Measurements from ENCODE around the gene ADAM22.
A peak's percentile ranks its signal among the peaks of the same experiment; 100 is the strongest.

ADAM22 gene

GRCh38 chr7:88169717-88170320 lies 235.8 kb downstream of the ADAM22 start:
- peak; percentile 96 for FAIRE-seq

DNA sequence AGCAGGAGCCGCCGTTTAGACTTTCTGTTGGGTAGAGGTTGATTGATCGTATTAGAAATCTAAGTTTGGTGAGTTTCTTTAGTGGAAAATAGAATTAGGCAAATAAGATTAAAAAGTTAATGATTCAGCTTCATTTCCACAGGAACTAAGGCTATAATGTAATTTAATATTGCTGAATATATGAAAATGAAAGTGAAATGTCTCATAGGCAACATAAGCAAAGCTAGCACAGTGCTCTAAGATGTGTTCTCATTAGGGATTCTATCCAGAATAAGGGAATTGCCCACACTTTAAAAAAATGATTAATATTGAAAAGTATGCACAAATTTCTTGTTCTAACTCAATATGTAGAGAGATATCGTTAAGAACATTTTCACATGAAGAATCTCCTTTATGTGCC lies 238.8 kb downstream of the ADAM22 start:
- FAIRE-seq: no peak

DNA sequence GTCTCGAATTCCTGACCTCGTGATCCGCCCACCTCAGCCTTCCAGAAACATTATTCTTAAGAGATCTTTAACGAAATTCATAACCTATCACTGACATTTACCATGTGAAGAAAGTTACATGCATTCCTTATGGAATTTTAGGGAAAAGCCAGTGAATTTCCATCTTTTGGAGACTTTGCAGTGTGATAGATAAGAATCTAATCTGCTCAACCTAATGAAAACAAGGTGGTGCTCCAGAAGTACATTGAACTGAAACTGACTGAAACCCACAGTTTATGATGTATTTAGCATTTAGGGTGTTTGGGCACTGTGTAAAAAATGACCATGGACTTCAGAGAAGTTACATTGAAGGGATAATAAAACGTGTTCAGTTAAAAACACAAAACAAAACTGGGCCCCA lies 242.1 kb downstream of the ADAM22 start:
- no peak for FAIRE-seq

- FAIRE-seq: no peak
These were observed 249.0 kb downstream of the ADAM22 start for GRCh38 chr7:88183051-88183450.

- FAIRE-seq: no peak
These were observed 250.8 kb downstream of the ADAM22 start for GRCh38 chr7:88184848-88185304.

DNA sequence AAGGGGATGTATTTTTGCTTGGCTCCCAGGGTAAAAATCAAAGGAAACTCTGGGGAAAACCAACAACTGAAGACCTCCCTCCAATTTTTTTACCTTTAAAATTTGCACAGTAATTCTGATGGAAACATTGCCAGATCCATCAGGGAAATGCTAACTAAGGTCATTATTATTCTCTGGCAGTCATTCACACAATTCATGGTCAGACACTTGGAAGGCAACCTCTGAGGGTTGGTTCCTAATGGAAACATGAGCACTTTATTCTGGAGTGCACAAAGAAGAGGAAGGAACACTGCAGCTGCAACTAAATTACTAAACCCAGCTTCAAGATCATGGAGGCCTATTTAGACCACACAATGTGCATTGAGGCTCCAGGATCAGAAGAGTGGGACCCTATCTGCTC lies 251.6 kb downstream of the ADAM22 start:
- no peak for FAIRE-seq

DNA sequence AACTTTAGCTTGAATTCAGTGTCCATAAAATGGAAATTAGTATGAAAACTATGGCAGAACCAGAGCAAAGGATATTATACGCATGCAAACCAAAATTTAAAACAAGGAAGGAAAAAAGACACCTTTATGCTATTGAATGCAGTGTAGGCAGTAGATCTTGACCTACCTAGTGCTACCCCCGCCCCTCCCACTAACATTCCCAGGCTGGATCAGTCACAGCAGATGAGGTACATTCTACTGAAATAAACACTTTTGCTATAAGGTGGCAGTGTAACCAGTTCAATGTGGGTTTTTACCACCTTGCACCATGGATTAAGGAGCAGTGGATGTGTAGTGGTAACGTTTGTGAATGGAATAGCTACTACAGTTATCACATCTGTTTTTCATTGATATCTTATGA lies 257.9 kb downstream of the ADAM22 start:
- FAIRE-seq: no peak

DNA sequence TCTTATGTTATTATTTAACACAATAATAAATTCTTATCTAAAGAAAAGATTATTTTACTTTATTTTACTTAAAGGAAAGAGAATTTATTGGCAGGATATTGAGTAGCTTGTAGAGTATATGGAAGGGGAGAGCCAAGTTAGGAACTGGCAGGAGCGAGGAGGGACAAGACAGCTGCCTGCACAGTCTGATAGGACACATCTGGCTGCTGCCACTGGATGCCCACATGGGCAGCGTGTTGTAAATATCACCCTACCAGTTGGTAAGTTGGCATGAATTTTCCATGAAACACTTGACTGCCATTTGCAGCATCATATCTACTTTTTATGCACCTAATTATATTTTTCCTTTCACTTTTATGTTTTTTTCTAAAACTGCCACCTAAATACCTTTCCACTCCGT lies 266.2 kb downstream of the ADAM22 start:
- FAIRE-seq: no peak

GRCh38 chr7:88200789-88201188 lies 266.7 kb downstream of the ADAM22 start:
- FAIRE-seq: no peak

- FAIRE-seq: no peak
These were observed 267.3 kb downstream of the ADAM22 start for GRCh38 chr7:88201305-88201704.

DNA sequence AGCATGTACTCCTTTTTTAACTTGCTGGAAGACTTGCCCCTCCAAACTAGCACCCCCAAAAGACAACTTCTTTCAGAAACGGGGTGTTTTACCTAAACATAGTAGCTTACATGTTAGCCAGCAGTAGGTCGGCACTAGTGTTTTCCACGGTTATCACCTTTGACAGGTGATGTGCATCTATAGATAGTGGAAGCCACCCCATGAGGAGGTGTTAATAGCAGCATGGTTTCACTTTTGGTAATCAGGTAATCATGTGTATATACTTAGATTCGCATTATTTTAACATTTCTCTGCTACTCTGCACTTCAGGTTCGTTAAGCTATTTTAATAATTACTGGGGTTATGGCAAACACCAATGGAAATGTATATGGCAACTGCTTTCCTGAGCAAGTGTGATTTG lies 268.2 kb downstream of the ADAM22 start:
- FAIRE-seq: no peak

GRCh38 chr7:88202799-88203198 lies 268.7 kb downstream of the ADAM22 start:
- FAIRE-seq: no peak

- FAIRE-seq: no peak
These were observed 269.4 kb downstream of the ADAM22 start for GRCh38 chr7:88203401-88203800.

GRCh38 chr7:88204525-88205110 lies 270.6 kb downstream of the ADAM22 start:
- no peak for FAIRE-seq

GRCh38 chr7:88205179-88205578 lies 271.1 kb downstream of the ADAM22 start:
- no peak for FAIRE-seq

- no peak for FAIRE-seq
These were observed 272.2 kb downstream of the ADAM22 start for GRCh38 chr7:88206254-88206653.

- FAIRE-seq: no peak
These were observed 274.5 kb downstream of the ADAM22 start for GRCh38 chr7:88208521-88208920.

- no peak for FAIRE-seq
These were observed 278.9 kb downstream of the ADAM22 start for GRCh38 chr7:88212918-88213317.

- peak; percentile 96 for FAIRE-seq
These were observed 280.4 kb downstream of the ADAM22 start for GRCh38 chr7:88214456-88214855.

DNA sequence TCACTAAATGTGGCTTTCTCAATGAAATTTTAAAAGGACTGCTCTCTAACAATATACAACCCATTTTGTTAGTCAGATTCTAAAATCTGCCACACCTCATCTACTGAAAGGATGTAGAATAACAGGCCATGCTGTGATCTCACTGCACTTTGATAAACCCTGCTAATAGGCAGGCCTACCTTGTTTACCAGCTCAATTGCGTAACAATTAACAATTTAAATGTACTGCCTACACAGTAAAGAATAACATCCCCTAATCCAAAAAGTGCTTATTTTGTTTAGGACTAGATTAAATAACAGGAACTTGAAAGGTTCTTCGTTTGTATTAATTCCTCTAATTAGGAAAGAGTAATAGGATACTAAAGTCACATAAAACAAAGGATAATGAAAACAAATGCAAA lies 281.2 kb downstream of the ADAM22 start:
- no peak for FAIRE-seq

GRCh38 chr7:88216276-88216675 lies 282.2 kb downstream of the ADAM22 start:
- FAIRE-seq: no peak

- FAIRE-seq: no peak
These were observed 283.8 kb downstream of the ADAM22 start for GRCh38 chr7:88217675-88218428.

DNA sequence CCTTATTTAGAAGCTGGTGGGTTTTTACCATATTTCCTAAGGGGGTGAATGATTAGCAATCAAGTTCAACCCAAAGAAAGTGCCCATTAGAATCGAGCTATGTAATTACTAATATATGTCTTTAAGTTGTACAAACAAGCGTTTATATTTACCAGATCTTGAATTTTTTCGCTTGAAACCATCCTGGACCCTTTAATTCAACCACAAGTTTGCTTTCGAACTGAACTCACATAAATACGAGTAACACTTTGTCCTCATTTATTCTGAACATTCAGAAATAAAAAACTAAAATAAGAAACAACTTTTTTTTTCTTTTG lies 284.3 kb downstream of the ADAM22 start:
- FAIRE-seq: no peak

- FAIRE-seq: no peak
These were observed 285.0 kb downstream of the ADAM22 start for GRCh38 chr7:88218836-88219605.

Measured in A204.1 (cell line).